ENCODE data around the gene MUC20. TPM values are rescaled to one million over a fixed set of nuclear protein-coding genes. Genes with fewer than 3 reads are reported as not detected.
A peak's percentile ranks its signal among the peaks of the same experiment; 100 is the strongest.

MUC20 gene
- total and polyA plus RNA-seq, 9 of the 15 experiments (the other 6 are each of a cell fraction or from before 2014, with no cell fraction given): 0.03 to 0.23 (median 0.15) TPM; not detected in 3

GRCh38 chr3:195714380-195715011, 6.3 kb upstream of the MUC20 start:
- H4K20me1 ChIP-seq (replicated peaks; ENCODE audit: control insufficient read depth, insufficient read depth, low read length): no peaks in the 10 kb centered on the region; the same call in 1 of the 2 replicates
- H3K4me1 ChIP-seq (replicated peaks in 1 of 2; ENCODE audit: control insufficient read depth in 2 of 2, insufficient read depth in 2 of 2, low read length in 2 of 2): peaks cover 0 to 9% of the 10 kb centered on the region in 2 experiments; a peak in 3 of 5 replicates
- H3K79me2 ChIP-seq (ENCODE audit: control insufficient read depth, insufficient read depth, low read length): no peaks in the 10 kb centered on the region
- in situ Hi-C loops (cut with MboI) (loop anchor here (5.0 to 25.0 kb wide), 3 partner anchors 97 to 798 kb away; partner anchors contain the start of genes RNF168, SLC51A, SMCO1 and ZDHHC19), intact Hi-C loops (cut with micrococcal nuclease) (loop anchor here (10.0 kb wide), 2 partner anchors 170 to 480 kb away; partner anchors contain the start of gene PPP1R2)
- no peaks in the 10 kb centered on the region for H3K36me3 ChIP-seq (ENCODE audit: control insufficient read depth, insufficient read depth, low read length)
- H3K4me3 ChIP-seq: no peak overlapping the region
- H3K4me2 ChIP-seq (ENCODE audit: insufficient read depth, low read length): no peak overlapping the region
- DNase-seq (ENCODE audit: extremely low read depth in 1 of 4, low spot score in 3 of 4) (peak in 1 of 4 experiments; percentile 21), FAIRE-seq (no peak), ATAC-seq (no peak)
- no peak overlapping the region for H2AFZ ChIP-seq (ENCODE audit: low read depth, low read length)
- ChIA-PET POLR2A (interaction anchor here (0.6 to 1.2 kb wide), 3 partner anchors 10 to 1819 kb away, joined by 3 to 5 read pairs (median 3); no protein-coding TSS in a partner anchor), CTCF (ENCODE audit: low intra/inter-chr PET ratio) (interaction anchor here (0.6 kb wide), 1 partner anchor 15 kb away, joined by 3 read pairs; no protein-coding TSS in a partner anchor)
- 9% methylated on average over 6 of the region's 6 CpGs for WGBS (ENCODE audit: insufficient coverage, low coverage, missing lambda C conversion rate)
- H3K9me1 ChIP-seq (ENCODE audit: control insufficient read depth, insufficient read depth, low read length): no peaks in the 10 kb centered on the region
- H3K9me3 ChIP-seq (replicated peaks; ENCODE audit: control insufficient read depth, insufficient read depth, low read depth, low read length): no peaks in the 10 kb centered on the region
- no peak overlapping the region for H3K27ac ChIP-seq (ENCODE audit: extremely low read depth, low read depth, low read length)
- no peak overlapping the region for H3K9ac ChIP-seq (ENCODE audit: insufficient read depth in 1 of 2, low read depth in 2 of 2, low read length in 2 of 2)
- no TSS peak for BruUV-seq (replicated peaks)
- H3K27me3 ChIP-seq (ENCODE audit: control insufficient read depth in 2 of 2, insufficient read depth in 2 of 2, low read length in 2 of 2): peaks cover 22 to 23% of the 10 kb centered on the region in 2 experiments
- TF ChIP-seq ZNF445 (CRISPR knock-in tag; IDR thresholded peaks at IDR 0.05; ENCODE audit: low read depth) (no peak), PHF21A (IDR thresholded peaks at IDR 0.05; ENCODE audit: borderline replicate concordance, low read depth) (no peak), USF1 (CRISPR knock-in tag; IDR thresholded peaks at IDR 0.05) (peak; percentile 42; the same call in 1 of the 2 replicates), PHF8 (IDR thresholded peaks at IDR 0.05; ENCODE audit: borderline replicate concordance, low read length) (no peak), NONO (IDR thresholded peaks at IDR 0.05; ENCODE audit: low read depth in 2 of 2, low read length in 1 of 2) (no peak), CEBPG (CRISPR knock-in tag; IDR thresholded peaks at IDR 0.05) (peak; percentile 70), CEBPG (tag; conservative IDR thresholded peaks at IDR 0.05 in 1 of 2, IDR thresholded peaks at IDR 0.05 in 1 of 2) (peak; percentile 77 to 78; a peak in 3 of 4 replicates), SMAD3 (CRISPR knock-in tag; conservative IDR thresholded peaks at IDR 0.05) (no peak), MECOM (CRISPR knock-in tag; IDR thresholded peaks at IDR 0.05) (no peak), BCL6 (CRISPR knock-in tag; IDR thresholded peaks at IDR 0.05) (0 out of 2 replicates have a peak, but pooled peaks have one; percentile 25), ZNF395 (CRISPR knock-in tag; IDR thresholded peaks at IDR 0.05) (0 out of 2 replicates have a peak, but pooled peaks have one; percentile 33), SMAD4 (CRISPR knock-in tag; conservative IDR thresholded peaks at IDR 0.05) (no peak), MAFF (IDR thresholded peaks at IDR 0.05; ENCODE audit: low read length) (peak; percentile 3; the same call in 1 of the 2 replicates), NR2F6 (CRISPR knock-in tag; IDR thresholded peaks at IDR 0.05) (0 out of 2 replicates have a peak, but pooled peaks have one; percentile 65), ATF2 (CRISPR knock-in tag; IDR thresholded peaks at IDR 0.05) (no peak), ZNF347 (CRISPR knock-in tag; IDR thresholded peaks at IDR 0.05; ENCODE audit: low read depth) (no peak), HMBOX1 (IDR thresholded peaks at IDR 0.05) (no peak), NR3C1 (CRISPR knock-in tag; IDR thresholded peaks at IDR 0.05) (no peak)
